Esophagus squamous epithelium (tissue), 5 donors: ENCODE data around the gene TEP1. TPM values are rescaled to one million over a fixed set of nuclear protein-coding genes. Genes with fewer than 3 reads are reported as not detected.
A peak's percentile ranks its signal among the peaks of the same experiment; 100 is the strongest.

Experiments used
- DNase-seq: peaks from one replicate; lab custom pipeline; 2025; lab: John Stamatoyannopoulos, UW
- H3K27ac ChIP-seq, 4 donors: fragments of 200-600 bp; sonication (generic); one replicate each; pipeline ENCODE4 v1.5.1; 2016 to 2019; ENCODE audit warnings: mild to moderate bottlenecking in 1 of 4
- H3K27me3 ChIP-seq, 4 donors: fragments of 200-600 bp; sonication (generic); 1 replicate in 3 of 4; 2 replicates in 1 of 4; pipeline versions ENCODE4 v1.5.1 to v1.6.0; 2017 to 2021; ENCODE audit warnings: antibody characterized with exemption in 1 of 4
- H3K36me3 ChIP-seq, 3 donors: fragments of 200-600 bp; sonication (generic); one replicate each; pipeline ENCODE4 v1.5.1; 2016 to 2019
- H3K4me1 ChIP-seq, 3 donors: fragments of 200-600 bp; sonication (generic); one replicate each; pipeline ENCODE4 v1.5.1; 2017 to 2019
- H3K4me3 ChIP-seq, 4 donors: fragments of 200-600 bp; sonication (generic); 1 replicate in 3 of 4; 2 replicates in 1 of 4; pipeline ENCODE4 v1.5.1; 2016 to 2019; ENCODE audit warnings: mild to moderate bottlenecking in 2 of 4, moderate library complexity in 1 of 4
- H3K9me3 ChIP-seq, 3 donors: fragments of 200-600 bp; sonication (generic); one replicate each; pipeline ENCODE4 v1.5.1; 2016 to 2019
- POLR2A ChIP-seq, 4 donors: fragments of 450-650 bp; IDR thresholded peaks; one replicate each; pipeline ENCODE4 v1.6.1; 2017; ENCODE audit warnings: antibody characterized with exemption in 4 of 4, mild to moderate bottlenecking in 4 of 4, moderate library complexity in 3 of 4
- WGBS, 2 donors: methylation state at CpG; one replicate each; pipeline ENCODE4 v1.1.5; 2018; 5-methylcytosine and 5-hydroxymethylcytosine counted together
- intact Hi-C: fragments of 100-400 bp; cut with DNase I; formaldehyde crosslinking; loops from one replicate; pipeline ENCODE4 v1.15.0; 2022
- total RNA-seq, 4 donors: library from RNA; depleted of rRNA; stranded (reverse); fragments of >200 nt; gene quantifications; one replicate each; pipeline ENCODE4 v1.1.0, GENCODE V29; 2016
- TF ChIP-seq, protein P1 (sequence below), 6 experiments: fragments of 450-650 bp in 4 of 6; fragments of 200-600 bp in 2 of 6; sonication (generic) in 2 of 6; IDR thresholded peaks; one replicate each; pipeline ENCODE4 v1.5.1; 2016 to 2019; ENCODE audit warnings: antibody characterized with exemption in 6 of 6, mild to moderate bottlenecking in 4 of 6, moderate library complexity in 4 of 6
- donor health status: DM: yes; HTN: yes; CAD: no.

TEP1 gene
- total RNA-seq, 4 donors from 2014 or later: 13.4 to 16.6 (median 14.7) TPM

- intact Hi-C loops: no loop called here
- peaks cover 0 to 21% (median 0%) of the 10 kb centered on the region in 3 donors for H3K4me1 ChIP-seq
- no peaks in the 10 kb centered on the region for H3K36me3 ChIP-seq
- 75 to 95% methylated on average over 6 to 16 of the region's 17 CpGs for WGBS, 2 donors
- no peak for TF ChIP-seq POLR2A (IDR thresholded peaks at IDR 0.05)
- TF ChIP-seq, protein P1, sequence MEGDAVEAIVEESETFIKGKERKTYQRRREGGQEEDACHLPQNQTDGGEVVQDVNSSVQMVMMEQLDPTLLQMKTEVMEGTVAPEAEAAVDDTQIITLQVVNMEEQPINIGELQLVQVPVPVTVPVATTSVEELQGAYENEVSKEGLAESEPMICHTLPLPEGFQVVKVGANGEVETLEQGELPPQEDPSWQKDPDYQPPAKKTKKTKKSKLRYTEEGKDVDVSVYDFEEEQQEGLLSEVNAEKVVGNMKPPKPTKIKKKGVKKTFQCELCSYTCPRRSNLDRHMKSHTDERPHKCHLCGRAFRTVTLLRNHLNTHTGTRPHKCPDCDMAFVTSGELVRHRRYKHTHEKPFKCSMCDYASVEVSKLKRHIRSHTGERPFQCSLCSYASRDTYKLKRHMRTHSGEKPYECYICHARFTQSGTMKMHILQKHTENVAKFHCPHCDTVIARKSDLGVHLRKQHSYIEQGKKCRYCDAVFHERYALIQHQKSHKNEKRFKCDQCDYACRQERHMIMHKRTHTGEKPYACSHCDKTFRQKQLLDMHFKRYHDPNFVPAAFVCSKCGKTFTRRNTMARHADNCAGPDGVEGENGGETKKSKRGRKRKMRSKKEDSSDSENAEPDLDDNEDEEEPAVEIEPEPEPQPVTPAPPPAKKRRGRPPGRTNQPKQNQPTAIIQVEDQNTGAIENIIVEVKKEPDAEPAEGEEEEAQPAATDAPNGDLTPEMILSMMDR (IDR thresholded peaks at IDR 0.05): no peak
- H3K9me3 ChIP-seq: no peaks in the 10 kb centered on the region
- H3K27me3 ChIP-seq: peaks cover 0 to 27% (median 0%) of the 10 kb centered on the region in 4 donors
- DNase-seq: no peak
- peak within 1 kb of the TSS in 3 of 4 donors; percentile 34 to 54 (median 39) for H3K4me3 ChIP-seq
- H3K27ac ChIP-seq: peak within 1 kb of the TSS in 3 of 4 donors; percentile 62 to 69 (median 69)
Measured at GRCh38 chr14:20435582-20436362, 22.5 kb upstream of the TEP1 start, which contains the start of gene KLHL33. TSS of gene KLHL33 (minus strand) at chr14:20436166. CDS start at chr14:20435811, 355 bp downstream.

- no peaks in the 10 kb centered on the region for H3K9me3 ChIP-seq
- TF ChIP-seq, protein P1 (IDR thresholded peaks at IDR 0.05): no peak
- 32 to 63% methylated on average over 8 to 12 of the region's 44 CpGs for WGBS, 2 donors
- H3K4me3 ChIP-seq: peak overlapping the region in 3 of 4 donors; percentile 34 to 54 (median 39)
- H3K36me3 ChIP-seq: no peaks in the 10 kb centered on the region
- no peak for DNase-seq
- H3K27me3 ChIP-seq: peaks cover 0 to 27% (median 0%) of the 10 kb centered on the region in 4 donors
- peak overlapping the region in 3 of 4 donors; percentile 62 to 69 (median 69) for H3K27ac ChIP-seq
- intact Hi-C loops: no loop called here
- peaks cover 0 to 27% (median 0%) of the 10 kb centered on the region in 3 donors for H3K4me1 ChIP-seq
Measured at GRCh38 chr14:20434701-20435581, 21.6 kb upstream of the TEP1 start.

DNA sequence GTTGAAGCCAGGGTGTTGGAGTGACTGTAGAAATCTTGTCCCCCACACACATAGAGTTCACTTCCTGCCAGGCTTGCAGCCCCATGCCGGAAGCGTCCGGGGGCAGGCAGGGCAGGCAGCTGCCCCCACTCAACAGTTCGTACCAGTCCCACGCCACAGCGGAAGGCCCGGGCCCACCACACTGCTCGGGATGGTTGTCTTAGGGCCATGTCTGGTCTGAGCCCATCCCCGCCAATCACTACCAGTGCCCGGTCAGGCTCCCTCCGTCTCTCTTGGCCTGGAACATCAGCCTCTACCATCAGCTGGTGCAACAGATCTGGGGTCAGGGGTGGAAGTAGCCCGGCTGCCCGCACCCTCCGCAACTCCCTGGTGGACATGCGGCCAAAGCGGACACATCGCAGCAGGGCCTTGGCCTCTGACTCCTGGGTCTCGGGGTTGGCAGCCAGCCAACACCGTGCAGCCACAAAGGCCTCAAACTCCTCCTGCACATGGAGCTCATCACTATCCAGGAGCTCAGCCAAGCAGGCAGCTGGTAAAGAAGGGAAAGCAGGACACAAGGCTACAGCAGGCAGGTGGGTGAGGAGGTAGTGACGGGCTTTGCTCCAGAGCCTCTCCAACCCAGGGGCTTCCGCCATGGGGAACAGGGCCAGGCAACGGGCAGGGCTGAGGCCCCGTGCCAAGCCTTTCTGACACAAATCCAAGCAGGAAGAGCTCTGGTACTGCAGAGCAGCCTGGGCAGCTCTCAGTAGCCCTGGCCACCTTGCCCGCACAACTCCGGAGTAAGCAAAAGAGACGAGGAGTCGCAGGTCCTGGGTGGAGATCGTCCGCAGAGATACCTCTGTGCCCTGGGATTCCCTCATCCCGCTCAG, 16.7 kb upstream of the TEP1 start:
- Histone ChIP-seq H3K36me3 (no peaks in the 10 kb centered on the region), H3K9me3 (no peaks in the 10 kb centered on the region), H3K27me3 (peaks cover 0 to 7% (median 0%) of the 10 kb centered on the region in 4 donors), H3K4me1 (peaks cover 0 to 32% (median 0%) of the 10 kb centered on the region in 3 donors), H3K27ac (peak overlapping the region in 1 of 4 donors; percentile 28), H3K4me3 (no peak overlapping the region)
- no peak for DNase-seq
- intact Hi-C loops: no loop called here
- TF ChIP-seq, protein P1 (IDR thresholded peaks at IDR 0.05): no peak
- TF ChIP-seq POLR2A (IDR thresholded peaks at IDR 0.05): no peak
- WGBS, 2 donors: 60 to 81% methylated on average over 7 to 17 of the region's 30 CpGs

DNA sequence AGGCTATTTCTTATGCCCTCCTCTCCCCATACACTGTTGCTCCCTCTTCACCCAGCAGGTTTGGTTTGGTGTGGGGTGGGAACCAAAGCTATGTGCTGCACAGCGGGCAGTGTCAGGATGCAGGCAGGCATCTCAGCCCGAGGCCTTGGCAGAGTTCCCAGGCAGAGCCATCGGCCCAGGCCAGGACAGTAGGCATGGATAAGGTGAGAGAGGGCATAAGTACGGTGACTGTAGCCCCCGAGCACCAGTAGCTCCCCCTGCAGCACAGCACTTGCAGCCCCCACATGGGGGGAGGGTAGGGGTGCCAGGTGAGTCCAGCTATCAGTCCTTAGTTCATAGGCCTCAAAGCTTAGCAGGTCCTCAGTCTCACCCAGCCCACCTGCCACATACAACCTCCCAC, 15.5 kb upstream of the TEP1 start:
- Histone ChIP-seq H3K4me1 (peaks cover 0 to 21% (median 0%) of the 10 kb centered on the region in 3 donors), H3K36me3 (no peaks in the 10 kb centered on the region), H3K27me3 (no peaks in the 10 kb centered on the region), H3K27ac (no peak overlapping the region), H3K9me3 (no peaks in the 10 kb centered on the region), H3K4me3 (no peak overlapping the region)
- no peak for TF ChIP-seq POLR2A (IDR thresholded peaks at IDR 0.05)
- TF ChIP-seq, protein P1 (IDR thresholded peaks at IDR 0.05): no peak
- intact Hi-C loops: no loop called here
- WGBS, 2 donors: 20% methylated on average over 1 of the region's 5 CpGs; no CpG with 5 or more reads in 1 of the 2 donors
- DNase-seq: no peak
